ENCODE measurements around the gene NOC2L. TPM values are rescaled to one million over a fixed set of nuclear protein-coding genes. Genes with fewer than 3 reads are reported as not detected.

Gene NOC2L
- total and polyA plus RNA-seq, 9 of the 15 experiments (the other 6 are each of a cell fraction or from before 2014, with no cell fraction given): 4.0 to 410 (median 200) TPM

- TF ChIP-seq REST (IDR thresholded peaks at IDR 0.05; ENCODE audit: borderline replicate concordance) (no peak), REST (CRISPR knock-in tag; IDR thresholded peaks at IDR 0.05; ENCODE audit: low read depth) (no peak), GMEB1 (CRISPR knock-in tag; IDR thresholded peaks at IDR 0.05) (no peak), NR2C1 (IDR thresholded peaks at IDR 0.05) (no peak), NR2C1 (tag; IDR thresholded peaks at IDR 0.05) (no peak), ZNF184 (CRISPR knock-in tag; IDR thresholded peaks at IDR 0.05) (no peak), STAT5A (IDR thresholded peaks at IDR 0.05; ENCODE audit: borderline replicate concordance, low read length) (no peak), MCM3 (IDR thresholded peaks at IDR 0.05) (no peak), FOXA3 (CRISPR knock-in tag; conservative IDR thresholded peaks at IDR 0.05 in 1 of 2, IDR thresholded peaks at IDR 0.05 in 1 of 2) (no peak), ZC3H11A (IDR thresholded peaks at IDR 0.05; ENCODE audit: low read depth, low read length) (no peak), CLOCK (CRISPR knock-in tag; IDR thresholded peaks at IDR 0.05; ENCODE audit: borderline replicate concordance) (no peak), PHTF2 (CRISPR knock-in tag; IDR thresholded peaks at IDR 0.05) (no peak), ELK1 (CRISPR knock-in tag; IDR thresholded peaks at IDR 0.05) (no peak), BRD4 (IDR thresholded peaks at IDR 0.05) (no peak), ZFP30 (CRISPR knock-in tag; IDR thresholded peaks at IDR 0.05; ENCODE audit: borderline replicate concordance) (no peak), HNRNPH1 (optimal IDR thresholded peaks at IDR 0.05; ENCODE audit: low read depth, low read length) (no peak)
Observed at GRCh38 chr1:966704-967300, 7.7 kb upstream of the NOC2L start (continued).
